GM12892 (cell line): ENCODE results near the gene SGF29.
"Not testable (repeated sequence)": the region's sequence is repeated elsewhere in the genome, so short reads cannot be mapped to it uniquely, and the experiment has no call there.

Experiments used
- POLR2A ChIP-seq: IDR thresholded peaks from 2 replicates; pipeline ENCODE4 v1.6.1; 2011; ENCODE audit warnings: low read depth, low read length, control low read depth
- POLR2AphosphoS5 ChIP-seq: IDR thresholded peaks from 2 replicates; pipeline ENCODE4 v1.6.1; 2011; ENCODE audit warnings: low read depth, low read length, control low read depth

DNA sequence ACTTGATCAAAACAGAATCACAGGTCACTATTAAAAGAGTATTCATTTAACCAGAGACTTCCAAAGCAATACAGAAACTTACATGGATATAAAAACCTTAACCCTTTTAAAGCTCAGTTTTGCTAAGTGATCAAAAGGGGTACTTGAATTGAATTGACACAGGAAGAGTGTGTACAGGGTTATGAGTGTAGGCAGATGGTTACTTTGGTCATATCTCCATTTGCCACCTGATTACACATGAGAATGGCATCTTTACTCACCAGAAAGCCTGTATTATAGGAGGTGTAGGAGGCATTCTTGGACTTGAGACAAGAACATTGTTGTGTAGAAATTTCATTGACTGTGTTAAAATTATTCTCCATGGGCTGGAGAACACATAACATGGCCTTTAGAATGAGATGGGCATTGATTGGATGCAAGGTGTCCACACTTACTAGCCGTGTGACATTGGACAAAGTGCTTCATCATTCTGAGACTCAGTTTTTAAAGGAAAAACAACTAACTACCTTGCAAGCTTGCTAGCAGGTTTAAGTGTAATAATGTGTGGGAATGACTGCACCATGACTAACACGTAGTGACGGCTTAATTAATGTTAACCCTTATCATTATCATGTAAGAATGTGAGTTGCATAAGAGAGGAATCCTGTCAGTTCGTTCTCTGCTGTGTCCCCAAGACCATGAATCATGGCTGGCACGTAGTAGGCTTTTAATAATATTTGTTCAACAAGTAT is 82.5 kb downstream of the SGF29 start:
- not testable (repeated sequence) for TF ChIP-seq POLR2AphosphoS5, POLR2A
